DOHH2 (cell line): ENCODE results near the gene CKMT2.

Experiments used
- CTCF ChIP-seq: fragments of 200-600 bp; sonication (generic); IDR thresholded peaks from one replicate; pipeline ENCODE4 v1.5.1; 2014; ENCODE audit warnings: antibody characterized with exemption, mild to moderate bottlenecking, low read depth, low read length; ENCODE audit not compliant: poor library complexity, severe bottlenecking
- EZH2phosphoT487 ChIP-seq: fragments of 200-600 bp; sonication (generic); IDR thresholded peaks from 2 replicates; pipeline ENCODE4 v1.6.1; 2017; ENCODE audit warnings: borderline replicate concordance, mild to moderate bottlenecking, antibody characterized with exemption, low read length, moderate library complexity, mixed read lengths

GRCh38 chr5:81222285-81222684 is 10.8 kb upstream of the CKMT2 start:
- TF ChIP-seq CTCF, result no peak
- TF ChIP-seq EZH2phosphoT487, result no peak
